Measurements from ENCODE around the gene SRPX.

Gene SRPX

DNA sequence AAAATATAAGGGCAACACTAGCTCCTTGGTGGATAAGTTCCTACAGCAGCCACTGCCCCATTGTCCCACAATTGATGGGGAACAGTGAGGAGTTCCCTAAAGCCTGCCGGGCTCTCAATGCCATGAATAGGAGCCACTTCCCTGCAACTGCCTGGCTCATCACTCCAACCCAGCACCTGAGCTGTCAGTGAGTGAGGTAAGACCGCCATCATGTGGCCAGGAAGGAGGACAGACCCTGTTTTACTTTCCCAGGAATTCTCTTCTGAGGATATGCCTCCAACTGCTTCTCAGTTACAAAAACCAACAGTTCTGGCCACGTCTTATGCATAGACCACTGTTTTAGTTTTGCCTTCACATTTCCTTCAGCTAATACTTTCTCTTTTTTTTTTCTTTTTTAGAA lies 45.5 kb downstream of the SRPX start:
- TF ChIP-seq, protein P1, sequence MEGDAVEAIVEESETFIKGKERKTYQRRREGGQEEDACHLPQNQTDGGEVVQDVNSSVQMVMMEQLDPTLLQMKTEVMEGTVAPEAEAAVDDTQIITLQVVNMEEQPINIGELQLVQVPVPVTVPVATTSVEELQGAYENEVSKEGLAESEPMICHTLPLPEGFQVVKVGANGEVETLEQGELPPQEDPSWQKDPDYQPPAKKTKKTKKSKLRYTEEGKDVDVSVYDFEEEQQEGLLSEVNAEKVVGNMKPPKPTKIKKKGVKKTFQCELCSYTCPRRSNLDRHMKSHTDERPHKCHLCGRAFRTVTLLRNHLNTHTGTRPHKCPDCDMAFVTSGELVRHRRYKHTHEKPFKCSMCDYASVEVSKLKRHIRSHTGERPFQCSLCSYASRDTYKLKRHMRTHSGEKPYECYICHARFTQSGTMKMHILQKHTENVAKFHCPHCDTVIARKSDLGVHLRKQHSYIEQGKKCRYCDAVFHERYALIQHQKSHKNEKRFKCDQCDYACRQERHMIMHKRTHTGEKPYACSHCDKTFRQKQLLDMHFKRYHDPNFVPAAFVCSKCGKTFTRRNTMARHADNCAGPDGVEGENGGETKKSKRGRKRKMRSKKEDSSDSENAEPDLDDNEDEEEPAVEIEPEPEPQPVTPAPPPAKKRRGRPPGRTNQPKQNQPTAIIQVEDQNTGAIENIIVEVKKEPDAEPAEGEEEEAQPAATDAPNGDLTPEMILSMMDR (conservative IDR thresholded peaks at IDR 0.05): peak; percentile 86
- H3K27ac ChIP-seq: no peak overlapping the region

DNA sequence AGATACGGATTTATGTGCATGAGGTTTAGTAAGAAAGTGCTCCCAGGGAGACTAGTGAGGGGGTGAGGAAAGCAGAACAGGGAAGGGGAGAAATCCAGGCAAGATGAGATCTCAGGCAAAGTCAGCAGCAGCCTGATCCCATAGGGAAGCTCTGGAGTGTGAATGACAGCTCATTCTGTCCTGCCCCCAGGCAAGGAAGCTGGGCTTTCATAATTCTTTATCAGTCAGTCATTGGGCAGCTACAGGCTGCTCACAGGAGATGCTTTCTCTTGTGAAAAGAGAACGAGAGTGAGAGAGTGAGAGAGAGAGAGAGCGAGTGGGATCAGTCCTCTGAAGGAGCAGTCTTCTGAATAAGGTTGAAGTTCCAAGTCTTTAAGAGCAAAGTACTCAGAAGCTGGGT lies 48.1 kb downstream of the SRPX start:
- no peak overlapping the region for H3K27ac ChIP-seq

DNA sequence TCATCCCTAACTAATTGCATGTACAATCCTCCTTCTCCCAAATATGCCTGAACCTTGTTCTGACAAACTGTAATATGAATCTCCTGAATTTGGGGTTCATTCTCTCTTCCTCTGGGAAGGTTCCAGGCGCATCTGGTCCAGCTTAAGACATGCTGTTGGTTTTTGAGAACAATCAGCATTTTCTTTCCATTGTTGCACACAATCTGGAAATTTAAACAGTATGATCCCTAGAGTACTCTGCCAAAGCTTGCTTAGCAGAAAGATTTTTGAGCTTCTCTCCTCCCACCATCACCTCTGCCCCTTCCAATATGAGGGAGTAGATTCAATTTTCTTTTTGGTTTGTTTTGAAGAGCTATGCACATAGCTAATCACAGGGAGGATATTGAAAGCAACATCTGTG lies 50.1 kb downstream of the SRPX start:
- no peak overlapping the region for H3K27ac ChIP-seq
- TF ChIP-seq, protein P1 (conservative IDR thresholded peaks at IDR 0.05): no peak

More for the DNA sequence above, 48.1 kb downstream of the SRPX start:
- TF ChIP-seq, protein P1 (conservative IDR thresholded peaks at IDR 0.05): no peak

DNA sequence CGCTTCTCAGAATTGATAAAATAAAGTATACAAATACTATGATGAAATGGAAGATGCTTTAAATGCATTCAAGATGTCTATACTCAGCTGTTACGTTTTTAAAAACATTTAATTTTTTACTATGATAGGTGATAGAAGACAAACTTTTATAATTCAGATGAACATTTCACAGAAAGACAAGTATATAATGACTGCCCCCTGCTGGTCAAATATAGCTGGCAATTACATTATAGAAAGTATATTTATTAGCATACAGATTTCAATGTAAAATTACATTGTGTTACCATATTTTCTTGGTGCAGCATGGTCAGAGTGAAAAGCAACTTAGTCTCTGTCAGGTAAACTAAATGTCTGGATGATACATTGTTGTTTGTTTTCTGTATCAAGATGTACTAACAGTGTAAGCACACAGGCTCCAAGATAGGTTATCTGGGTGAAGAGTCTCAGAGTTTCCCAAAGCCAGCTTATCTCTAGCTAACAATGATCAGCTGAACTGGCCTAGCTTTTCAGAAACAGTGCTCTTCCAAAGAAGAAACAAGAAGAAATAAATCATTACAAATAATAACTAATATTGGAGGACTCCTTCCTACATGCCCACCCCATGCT lies 54.1 kb downstream of the SRPX start:
- TF ChIP-seq, protein P1 (conservative IDR thresholded peaks at IDR 0.05): peak; percentile 75

DNA sequence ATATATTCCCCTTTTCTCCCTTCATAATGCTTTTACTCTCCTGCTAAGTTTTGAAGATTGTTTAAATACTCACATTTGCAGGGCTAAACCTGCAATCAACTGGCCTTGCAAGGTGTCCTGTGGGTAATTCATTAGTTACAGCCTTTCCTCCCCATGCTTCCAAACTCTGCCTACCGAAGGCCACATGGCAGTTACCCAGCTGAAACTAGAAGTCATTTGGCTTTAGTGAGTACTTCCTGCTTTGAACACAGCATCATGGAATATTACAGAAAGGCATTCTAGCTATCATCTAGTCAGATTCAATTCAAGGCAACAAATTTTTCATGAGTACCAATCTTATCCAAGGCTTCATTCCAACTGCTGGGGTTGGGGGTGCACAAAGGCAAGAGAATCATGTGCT lies 55.6 kb downstream of the SRPX start:
- TF ChIP-seq, protein P1 (conservative IDR thresholded peaks at IDR 0.05): no peak

More for the DNA sequence above, 54.1 kb downstream of the SRPX start:
- H3K27ac ChIP-seq: no peak overlapping the region

DNA sequence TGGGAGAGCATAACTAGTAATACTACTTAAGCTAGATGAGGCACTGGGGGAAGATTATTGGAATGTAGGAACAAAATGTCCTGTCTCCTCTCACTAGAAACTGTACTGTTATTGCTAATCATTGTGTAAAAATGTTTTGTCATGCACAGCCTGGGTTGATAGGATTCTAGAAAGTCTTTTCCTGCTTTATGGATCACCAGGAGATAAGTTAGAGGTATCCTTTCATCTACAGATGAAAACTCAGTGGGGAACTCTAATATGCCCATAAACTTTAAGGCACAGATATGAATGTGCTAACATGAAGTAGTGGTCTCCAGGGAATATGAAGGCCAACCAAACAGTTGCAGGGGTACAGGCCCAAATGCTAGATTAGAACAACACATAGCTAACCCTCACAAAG lies 57.5 kb downstream of the SRPX start:
- H3K27ac ChIP-seq: no peak overlapping the region
- TF ChIP-seq, protein P1 (conservative IDR thresholded peaks at IDR 0.05): no peak

More for the DNA sequence above, 55.6 kb downstream of the SRPX start:
- H3K27ac ChIP-seq: no peak overlapping the region

DNA sequence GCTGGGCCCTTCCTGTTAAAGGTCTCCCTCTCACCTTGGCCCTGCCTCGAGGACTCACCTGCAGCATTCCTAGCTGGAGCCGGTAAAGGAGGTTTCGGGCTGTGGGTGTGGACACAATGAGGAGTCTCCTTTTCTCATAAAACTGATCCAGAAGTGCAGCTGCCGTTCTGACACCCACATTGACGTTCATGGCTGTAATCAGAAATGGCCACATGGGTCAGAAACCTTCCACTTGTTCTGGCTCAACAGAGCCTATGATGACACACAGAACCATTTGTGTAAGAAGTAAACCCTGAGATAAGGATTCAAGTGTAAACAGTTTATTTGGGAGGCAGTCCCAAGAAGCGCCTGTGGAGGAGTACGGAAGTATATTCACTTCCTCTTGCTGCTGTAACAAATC lies 63.8 kb downstream of the SRPX start:
- TF ChIP-seq, protein P1 (conservative IDR thresholded peaks at IDR 0.05): no peak
- no peak overlapping the region for H3K27ac ChIP-seq
